AG08395 (cell line): Measurements from ENCODE around the gene ERP29.
A peak's percentile ranks its signal among the peaks of the same experiment; 100 is the strongest.
"Not testable (repeated sequence)": the region's sequence is repeated elsewhere in the genome, so short reads cannot be mapped to it uniquely, and the experiment has no call there.

ENCODE experiments used
- DNase-seq: peaks from one replicate; pipeline ENCODE4 v3.0.0; 2012; ENCODE audit warnings: mixed read lengths, low spot score

Gene ERP29

GRCh38 chr12:112012775-112013600 lies at the start of gene ERP29, which contains the start of gene TMEM116:
Gene ERP29 (plus strand): TSS chr12:112013426. CDS start chr12:112013466, 40 bp downstream.
Gene TMEM116 (minus strand): TSS chr12:112013165. CDS start chr12:112005270, 7,895 bp downstream.
- peak; percentile 100 for DNase-seq

- no peak for DNase-seq
These were observed 48.3 kb upstream of the ERP29 start for GRCh38 chr12:111964935-111965334.

- no peak for DNase-seq
These were observed 41.4 kb upstream of the ERP29 start for GRCh38 chr12:111971800-111972199.

- DNase-seq: no peak
These were observed 37.9 kb upstream of the ERP29 start for GRCh38 chr12:111975161-111975931.

GRCh38 chr12:111976291-111976690 lies 36.9 kb upstream of the ERP29 start:
- no peak for DNase-seq

GRCh38 chr12:111976860-111977259 lies 36.4 kb upstream of the ERP29 start:
- no peak for DNase-seq

- no peak for DNase-seq
These were observed 34.7 kb upstream of the ERP29 start for GRCh38 chr12:111978545-111978944.

GRCh38 chr12:111980598-111980997 lies 32.6 kb upstream of the ERP29 start:
- no peak for DNase-seq

GRCh38 chr12:111981987-111982386 lies 31.2 kb upstream of the ERP29 start:
- DNase-seq: no peak

GRCh38 chr12:111984820-111985219 lies 28.4 kb upstream of the ERP29 start:
- DNase-seq: no peak

- DNase-seq: no peak
These were observed 21.7 kb upstream of the ERP29 start for GRCh38 chr12:111991535-111991934.

- peak; percentile 40 for DNase-seq
These were observed 21.3 kb upstream of the ERP29 start for GRCh38 chr12:111991946-111992345.

- no peak for DNase-seq
These were observed 20.8 kb upstream of the ERP29 start for GRCh38 chr12:111992464-111992863.

- no peak for DNase-seq
These were observed 19.7 kb upstream of the ERP29 start for GRCh38 chr12:111993292-111994150.

GRCh38 chr12:111994211-111995111 lies 18.8 kb upstream of the ERP29 start:
- DNase-seq: not testable (repeated sequence)

- DNase-seq: no peak
These were observed 17.3 kb upstream of the ERP29 start for GRCh38 chr12:111995782-111996480.

GRCh38 chr12:111997300-111997699 lies 15.9 kb upstream of the ERP29 start:
- no peak for DNase-seq

- DNase-seq: no peak
These were observed 15.2 kb upstream of the ERP29 start for GRCh38 chr12:111998015-111998414.

- DNase-seq: not testable (repeated sequence)
These were observed 14.1 kb upstream of the ERP29 start for GRCh38 chr12:111999129-111999528.

- no peak for DNase-seq
These were observed 12.4 kb upstream of the ERP29 start for GRCh38 chr12:112000820-112001219.
